Measurements from ENCODE around the gene PJA1. TPM values are rescaled to one million over a fixed set of nuclear protein-coding genes. Genes with fewer than 3 reads are reported as not detected.
A peak's percentile ranks its signal among the peaks of the same experiment; 100 is the strongest.

The PJA1 gene
- total and polyA plus RNA-seq, 7 donors: 3.5 to 13.4 (median 7.4) TPM

DNA sequence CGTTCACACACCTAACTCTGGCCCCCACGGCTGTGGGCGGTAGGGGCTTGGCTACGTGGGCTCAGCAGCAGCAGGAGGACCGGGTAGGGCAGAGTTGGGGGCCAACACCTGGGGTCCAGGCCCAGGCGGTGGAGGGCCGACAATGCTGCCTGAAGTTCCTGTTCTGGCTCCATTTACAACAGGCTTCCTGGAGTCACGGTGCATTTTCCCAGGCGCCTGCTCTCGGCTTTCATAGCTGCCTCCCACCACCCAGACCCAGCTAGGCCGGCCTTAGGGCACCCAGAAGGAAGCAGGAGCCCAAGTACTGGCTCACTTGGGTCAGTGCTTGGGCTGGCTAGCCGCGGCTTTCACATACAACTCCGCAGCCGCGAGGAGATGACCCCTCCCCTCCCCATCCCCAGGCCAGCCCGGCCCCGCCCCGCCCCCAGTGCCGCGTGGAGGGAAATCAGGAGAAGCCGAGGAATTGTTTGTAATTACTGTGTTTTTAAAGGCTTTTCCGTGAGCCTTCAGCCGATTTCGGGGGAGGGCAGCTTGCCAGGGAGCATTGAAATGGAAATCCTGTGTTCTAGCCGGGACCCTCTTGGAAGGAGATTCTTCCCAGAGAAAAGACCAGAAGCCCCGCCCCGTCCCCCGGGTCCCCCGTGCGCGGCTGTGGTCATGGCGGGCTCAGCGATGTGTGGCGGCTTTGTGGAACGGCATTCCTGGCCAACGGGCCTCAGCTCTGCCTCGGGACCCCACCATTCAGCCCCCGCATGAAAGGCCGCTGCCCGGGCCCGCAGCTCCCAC, 28.5 kb downstream of the PJA1 start:
- DNase-seq (peak; percentile 44 to 68), ATAC-seq (peak in 3 of 4 donors; percentile 46 to 73 (median 55))
- Histone ChIP-seq H3K9me3 (no peaks in the 10 kb centered on the region), H3K27ac (peak overlapping the region; percentile 4), H3K4me3 (peak overlapping the region; percentile 47), H3K27me3 (ENCODE audit: insufficient read depth in 3 of 3, low read length in 2 of 3) (peaks cover 0 to 21% (median 0%) of the 10 kb centered on the region in 3 donors), H3K36me3 (ENCODE audit: insufficient read depth in 1 of 2, low read depth in 1 of 2) (no peaks in the 10 kb centered on the region), H3K4me1 (no peaks in the 10 kb centered on the region)
- 10 to 26% (median 15%) methylated on average over 14 to 42 of the region's 42 CpGs for WGBS, 3 donors
- TF ChIP-seq, protein P1, sequence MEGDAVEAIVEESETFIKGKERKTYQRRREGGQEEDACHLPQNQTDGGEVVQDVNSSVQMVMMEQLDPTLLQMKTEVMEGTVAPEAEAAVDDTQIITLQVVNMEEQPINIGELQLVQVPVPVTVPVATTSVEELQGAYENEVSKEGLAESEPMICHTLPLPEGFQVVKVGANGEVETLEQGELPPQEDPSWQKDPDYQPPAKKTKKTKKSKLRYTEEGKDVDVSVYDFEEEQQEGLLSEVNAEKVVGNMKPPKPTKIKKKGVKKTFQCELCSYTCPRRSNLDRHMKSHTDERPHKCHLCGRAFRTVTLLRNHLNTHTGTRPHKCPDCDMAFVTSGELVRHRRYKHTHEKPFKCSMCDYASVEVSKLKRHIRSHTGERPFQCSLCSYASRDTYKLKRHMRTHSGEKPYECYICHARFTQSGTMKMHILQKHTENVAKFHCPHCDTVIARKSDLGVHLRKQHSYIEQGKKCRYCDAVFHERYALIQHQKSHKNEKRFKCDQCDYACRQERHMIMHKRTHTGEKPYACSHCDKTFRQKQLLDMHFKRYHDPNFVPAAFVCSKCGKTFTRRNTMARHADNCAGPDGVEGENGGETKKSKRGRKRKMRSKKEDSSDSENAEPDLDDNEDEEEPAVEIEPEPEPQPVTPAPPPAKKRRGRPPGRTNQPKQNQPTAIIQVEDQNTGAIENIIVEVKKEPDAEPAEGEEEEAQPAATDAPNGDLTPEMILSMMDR (IDR thresholded peaks at IDR 0.05): no peak
- intact Hi-C loops (cut with DNase I): no loop called here

DNA sequence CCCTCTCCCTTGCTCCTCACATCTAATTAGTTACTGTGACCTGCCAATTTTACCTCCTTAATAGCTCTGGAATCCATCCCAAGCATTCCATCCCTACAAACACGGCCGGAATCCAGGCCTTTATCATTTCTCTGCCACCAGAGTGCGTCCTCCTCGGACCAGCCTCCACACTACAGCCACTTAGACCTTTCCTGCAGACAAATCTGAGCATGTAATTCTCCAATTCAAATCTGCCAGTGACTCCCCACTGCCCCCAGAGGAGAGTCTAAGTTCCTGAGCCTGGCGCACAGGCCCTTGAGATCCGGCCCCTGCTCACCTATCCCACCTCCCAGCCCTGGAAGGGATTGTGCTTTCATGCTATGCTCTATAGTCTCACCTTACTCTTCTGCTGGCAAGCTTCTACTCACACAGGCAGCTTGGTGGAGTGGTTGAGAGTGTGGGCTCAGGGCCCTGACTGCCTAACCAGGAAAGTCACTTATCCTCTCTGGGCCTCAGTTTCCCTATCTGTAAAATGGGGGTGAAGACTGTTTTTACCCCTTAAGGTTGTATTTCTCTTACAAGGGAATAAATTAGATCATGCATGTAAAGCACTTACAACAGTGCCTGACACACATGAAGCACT, 31.2 kb downstream of the PJA1 start:
- Histone ChIP-seq H3K36me3 (ENCODE audit: insufficient read depth in 1 of 2, low read depth in 1 of 2) (no peaks in the 10 kb centered on the region), H3K4me3 (no peak overlapping the region), H3K27me3 (ENCODE audit: insufficient read depth in 3 of 3, low read length in 2 of 3) (peaks cover 0 to 31% (median 0%) of the 10 kb centered on the region in 3 donors), H3K27ac (no peak overlapping the region), H3K4me1 (no peaks in the 10 kb centered on the region), H3K9me3 (no peaks in the 10 kb centered on the region)
- ATAC-seq (peak in 2 of 4 donors; percentile 45 to 52), DNase-seq (no peak)
- intact Hi-C loops (cut with DNase I): loop anchor here in 1 of 2 donors (1.0 kb wide), 1 partner anchor 43 kb away; no protein-coding TSS in a partner anchor
- 18 to 37% (median 32%) methylated on average over 6 of the region's 6 CpGs for WGBS, 3 donors
- TF ChIP-seq, protein P1 (IDR thresholded peaks at IDR 0.05): peak; percentile 27

- TF ChIP-seq, protein P1 (IDR thresholded peaks at IDR 0.05): no peak
- DNase-seq (no peak), ATAC-seq (no peak)
- intact Hi-C loops (cut with DNase I): no loop called here
- Histone ChIP-seq H3K4me1 (no peaks in the 10 kb centered on the region), H3K4me3 (no peak overlapping the region), H3K9me3 (no peaks in the 10 kb centered on the region), H3K27me3 (ENCODE audit: insufficient read depth in 3 of 3, low read length in 2 of 3) (peaks cover 0 to 35% (median 0%) of the 10 kb centered on the region in 3 donors), H3K36me3 (ENCODE audit: insufficient read depth in 1 of 2, low read depth in 1 of 2) (no peaks in the 10 kb centered on the region), H3K27ac (no peak overlapping the region)
- 68 to 91% (median 90%) methylated on average over 5 of the region's 5 CpGs for WGBS, 3 donors
Measured at GRCh38 chrX:69131886-69132285, 33.4 kb downstream of the PJA1 start.

DNA sequence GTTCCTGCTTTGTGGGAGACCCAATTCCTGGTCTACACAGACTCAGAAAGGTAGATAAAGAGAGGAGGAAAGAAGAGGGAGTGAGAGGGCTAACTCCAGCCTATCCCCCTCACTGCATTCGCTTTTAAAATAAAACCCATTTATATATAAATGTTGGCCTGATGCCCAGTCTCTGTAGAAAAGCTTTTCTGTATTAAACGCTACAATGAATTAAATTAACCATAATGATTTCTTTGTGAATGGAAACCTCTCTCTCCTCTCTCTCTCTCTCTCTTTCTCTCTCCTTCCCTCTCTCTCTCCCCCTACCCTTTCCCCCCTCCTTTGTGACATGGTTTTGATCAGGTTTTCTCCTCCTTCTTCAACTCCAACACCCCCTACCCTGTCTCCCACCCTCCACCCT, 34.8 kb downstream of the PJA1 start:
- Histone ChIP-seq H3K27ac (no peak overlapping the region), H3K4me3 (no peak overlapping the region), H3K27me3 (ENCODE audit: insufficient read depth in 3 of 3, low read length in 2 of 3) (peaks cover 0 to 39% (median 0%) of the 10 kb centered on the region in 3 donors), H3K4me1 (no peaks in the 10 kb centered on the region), H3K36me3 (ENCODE audit: insufficient read depth in 1 of 2, low read depth in 1 of 2) (no peaks in the 10 kb centered on the region), H3K9me3 (no peaks in the 10 kb centered on the region)
- ATAC-seq (no peak), DNase-seq (no peak)
- TF ChIP-seq, protein P1 (IDR thresholded peaks at IDR 0.05): no peak
- intact Hi-C loops (cut with DNase I): no loop called here
- 53 to 83% (median 60%) methylated on average over 2 of the region's 2 CpGs for WGBS, 3 donors
